ENCODE data around the gene HSDL1.
A peak's percentile ranks its signal among the peaks of the same experiment; 100 is the strongest.
"Not testable (repeated sequence)": the region's sequence is repeated elsewhere in the genome, so short reads cannot be mapped to it uniquely, and the experiment has no call there.

HSDL1 gene

GRCh38 chr16:84138824-84139627 is 6.0 kb downstream of the HSDL1 start:
- DNase-seq (ENCODE audit: low read depth): no peak

GRCh38 chr16:84138500-84138823 is 6.5 kb downstream of the HSDL1 start:
- DNase-seq (ENCODE audit: low read depth): no peak

DNA sequence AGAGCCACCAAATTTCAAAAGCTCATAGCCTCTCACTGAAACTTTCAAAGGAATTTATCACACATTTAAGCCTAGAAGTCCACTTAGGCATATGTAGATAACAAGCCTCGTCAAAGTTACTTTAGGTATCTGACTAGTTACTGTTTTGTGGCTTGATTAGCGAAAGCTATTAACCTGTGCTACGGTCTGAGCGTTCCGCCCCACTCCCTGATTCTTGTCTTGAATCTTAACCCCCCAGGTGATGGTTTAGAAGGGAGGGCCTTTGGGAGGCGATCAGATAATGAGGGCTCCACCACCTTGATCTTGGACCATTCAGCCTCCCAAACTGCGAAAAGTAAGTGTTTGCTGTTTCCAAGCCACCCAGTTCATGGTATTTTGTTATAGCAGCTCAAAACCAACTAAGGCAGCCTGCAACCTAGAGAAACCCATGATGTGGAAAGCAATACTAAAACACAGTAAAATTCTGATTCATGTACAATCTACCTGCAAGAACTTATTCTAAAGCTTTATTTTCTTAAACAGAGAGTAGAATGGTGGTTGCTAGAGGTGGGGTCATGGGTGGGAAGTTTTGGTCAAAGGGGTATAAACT is 7.1 kb downstream of the HSDL1 start:
- no peak for DNase-seq (ENCODE audit: low read depth)

DNA sequence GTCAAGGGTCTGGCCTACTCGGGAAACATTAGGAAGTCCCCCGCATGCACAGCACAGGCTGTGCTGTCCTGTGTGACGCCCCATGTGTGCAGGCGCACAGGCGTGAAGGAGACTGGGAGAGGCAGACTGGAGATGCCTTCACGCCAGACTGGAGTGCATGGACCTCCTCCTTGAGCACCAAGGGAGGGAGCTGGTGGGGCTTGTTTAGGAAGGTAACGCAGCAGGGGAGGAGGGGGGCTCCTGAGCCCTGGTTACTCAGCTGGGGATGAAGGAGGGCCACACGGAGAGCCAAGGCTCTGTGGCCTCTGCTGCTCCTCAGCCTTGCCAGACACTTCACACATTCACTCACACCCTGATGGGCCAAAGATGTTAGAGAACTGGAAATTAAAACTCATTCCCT is 7.7 kb downstream of the HSDL1 start:
- DNase-seq (ENCODE audit: low read depth): no peak

DNA sequence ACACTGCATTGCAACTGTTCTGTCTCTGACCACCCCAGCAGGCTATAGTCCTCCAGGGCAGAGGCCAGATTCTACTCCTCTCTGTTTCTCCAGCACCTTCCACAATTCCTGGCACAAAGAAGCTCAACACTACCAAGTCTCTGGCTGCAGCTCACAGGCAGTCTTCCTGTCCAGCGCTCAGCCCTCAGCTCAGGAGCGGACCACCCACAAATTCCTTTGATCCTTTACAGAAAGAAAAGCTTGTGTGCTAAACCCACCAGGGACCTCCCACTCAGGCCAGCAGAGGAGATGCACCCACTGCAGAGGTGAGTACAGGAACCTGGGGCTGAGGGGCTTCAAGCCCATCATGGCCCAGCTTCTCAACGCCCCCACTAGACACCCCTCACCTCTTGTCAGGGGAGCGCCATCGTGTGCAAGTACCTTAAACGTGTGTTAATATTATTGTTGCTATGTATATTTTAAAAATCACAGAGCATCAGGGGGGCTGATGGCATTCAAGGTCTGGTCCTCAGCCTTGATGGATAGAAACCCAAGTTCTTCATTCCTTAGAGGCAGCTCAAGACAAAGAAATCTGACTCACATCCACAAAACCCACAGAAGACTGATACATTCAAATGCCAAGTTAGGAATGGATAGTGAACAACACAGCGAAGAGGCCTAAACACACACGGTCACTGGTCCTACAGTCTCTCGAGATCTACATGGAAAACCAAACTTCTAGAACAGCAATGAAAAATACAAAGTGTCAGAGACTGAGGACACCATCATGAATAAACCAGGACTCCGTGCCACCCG is 8.4 kb downstream of the HSDL1 start:
- DNase-seq (ENCODE audit: low read depth): no peak

DNA sequence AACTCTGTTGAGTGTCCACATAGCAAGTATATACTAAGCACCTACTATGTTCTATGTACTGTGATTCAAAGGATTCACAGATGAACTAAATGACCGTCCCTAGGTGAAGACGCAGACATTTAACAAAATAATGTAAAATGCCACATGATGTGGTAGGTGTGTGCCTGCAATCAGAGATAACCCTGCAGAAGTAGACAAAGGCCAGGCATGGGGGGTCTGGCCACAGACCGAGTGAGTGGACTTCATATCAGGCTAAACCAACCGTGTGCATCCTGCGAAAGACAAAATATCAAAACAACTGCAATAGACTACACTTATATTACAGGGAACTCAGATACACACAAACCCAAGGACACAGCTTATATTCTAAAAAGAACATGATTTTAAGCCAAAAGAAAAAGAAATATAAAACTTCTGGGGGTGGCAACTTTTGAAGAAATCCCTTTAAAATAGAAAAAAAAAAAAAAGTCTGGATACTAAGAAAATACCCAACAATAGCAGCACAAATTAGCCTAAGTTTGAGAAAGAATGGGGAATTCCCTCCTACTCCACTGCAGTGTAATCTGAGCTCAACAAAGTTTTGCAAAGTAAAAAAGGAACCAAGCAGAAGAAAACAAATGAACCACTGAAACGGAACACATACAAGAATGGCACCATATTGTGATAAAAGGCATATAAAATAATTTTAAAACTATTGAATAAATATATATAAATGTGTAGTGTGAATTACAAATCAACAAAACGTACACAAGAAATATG is 12.3 kb downstream of the HSDL1 start:
- DNase-seq (ENCODE audit: low read depth): no peak

DNA sequence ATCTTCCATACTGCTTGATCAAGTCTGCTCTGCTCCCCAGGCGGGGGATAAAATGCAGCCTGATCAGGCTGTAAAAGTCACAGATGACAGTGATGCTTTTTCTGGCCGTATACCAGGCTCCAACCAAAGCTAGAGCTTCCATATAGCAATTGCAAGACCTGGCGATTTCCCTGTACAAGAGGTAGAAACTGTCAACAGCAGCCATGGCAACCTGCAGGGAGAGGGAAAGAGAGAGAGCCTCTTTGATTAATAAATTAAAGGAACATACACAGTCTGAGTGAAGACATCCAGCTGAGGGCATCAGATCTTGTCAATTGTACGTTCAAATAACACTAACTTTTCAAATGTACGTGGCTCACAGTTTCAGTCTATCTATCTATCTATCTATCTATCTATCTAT is 13.9 kb downstream of the HSDL1 start:
- no peak for DNase-seq (ENCODE audit: low read depth)

DNA sequence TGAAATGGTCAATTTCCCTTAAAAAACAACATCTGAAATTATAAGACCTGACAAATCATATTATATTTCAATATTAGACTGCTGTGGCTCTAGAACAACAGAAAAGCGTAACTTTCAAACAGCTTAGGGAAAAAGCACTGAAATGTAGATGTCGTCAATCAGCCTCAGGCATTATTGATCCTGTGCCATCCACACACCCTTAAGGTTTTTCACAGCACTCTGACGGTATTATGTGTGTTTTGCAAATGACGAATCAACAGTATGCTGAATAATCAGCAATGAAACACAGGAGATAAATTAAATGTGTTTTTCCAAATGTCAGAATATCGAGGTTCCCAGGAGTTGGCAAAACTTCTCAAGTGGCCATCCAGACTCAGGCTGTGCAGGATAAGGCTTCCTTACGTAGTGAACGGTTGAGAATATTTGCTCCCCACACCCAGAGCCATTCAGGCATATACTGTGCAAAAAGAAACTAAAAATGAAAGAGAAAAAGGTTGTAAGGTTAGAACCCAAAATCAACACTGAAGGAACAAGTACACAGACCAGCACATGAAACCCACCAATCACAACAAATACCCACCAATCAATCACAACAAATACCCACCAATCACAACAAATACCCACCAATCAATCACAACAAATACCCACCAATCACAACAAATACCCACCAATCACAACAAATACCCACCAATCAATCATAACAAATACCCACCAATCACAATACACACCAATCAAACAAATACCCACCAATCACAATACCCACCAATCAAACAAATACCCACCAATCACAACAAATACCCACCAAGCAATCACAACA is 20.5 kb downstream of the HSDL1 start:
- DNase-seq (ENCODE audit: low read depth): no peak

- DNase-seq (ENCODE audit: low read depth): no peak
These were observed 24.0 kb downstream of the HSDL1 start for GRCh38 chr16:84121007-84121406.

GRCh38 chr16:84120023-84120422 is 25.0 kb downstream of the HSDL1 start:
- DNase-seq (ENCODE audit: low read depth): no peak

DNA sequence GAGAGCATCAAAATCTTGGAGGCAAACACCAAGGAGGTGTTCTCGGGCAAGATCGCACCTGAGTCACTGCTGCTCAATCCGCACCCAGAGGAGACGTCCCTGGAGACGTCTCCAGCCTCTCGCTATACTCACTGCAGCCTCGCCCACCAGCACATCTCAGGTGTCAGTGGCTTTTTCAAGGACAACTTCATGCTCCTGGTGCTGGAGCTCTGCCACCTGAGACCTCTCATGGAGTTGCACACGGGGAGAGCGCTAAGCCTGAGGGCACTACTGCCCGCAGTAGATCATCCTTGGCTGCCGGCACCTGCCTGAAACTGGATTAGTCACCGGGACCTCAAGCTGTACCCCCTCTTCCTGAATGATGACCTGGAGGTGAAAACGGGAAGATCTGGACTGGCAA is 25.6 kb downstream of the HSDL1 start:
- no peak for DNase-seq (ENCODE audit: low read depth)

DNA sequence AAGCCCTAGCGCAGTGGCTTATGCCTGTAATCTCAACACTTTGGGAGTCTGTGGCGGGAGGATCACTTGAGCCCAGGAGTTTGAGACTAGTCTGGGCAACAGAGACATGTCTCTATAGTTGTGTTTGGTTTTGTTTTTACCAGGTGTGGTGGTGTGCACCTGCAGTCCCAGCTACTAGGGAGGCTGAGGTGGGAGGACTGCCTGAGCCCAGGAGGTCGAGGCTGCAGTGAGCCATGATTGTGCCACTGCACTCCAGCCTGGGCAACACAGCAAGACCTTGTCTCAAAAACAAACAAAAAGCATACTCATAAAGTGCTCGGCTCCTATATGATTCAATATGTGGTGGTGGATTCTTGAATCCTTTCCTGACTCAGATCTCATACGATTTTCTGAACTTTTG is 26.7 kb downstream of the HSDL1 start:
- not testable (repeated sequence) for DNase-seq (ENCODE audit: low read depth)

DNA sequence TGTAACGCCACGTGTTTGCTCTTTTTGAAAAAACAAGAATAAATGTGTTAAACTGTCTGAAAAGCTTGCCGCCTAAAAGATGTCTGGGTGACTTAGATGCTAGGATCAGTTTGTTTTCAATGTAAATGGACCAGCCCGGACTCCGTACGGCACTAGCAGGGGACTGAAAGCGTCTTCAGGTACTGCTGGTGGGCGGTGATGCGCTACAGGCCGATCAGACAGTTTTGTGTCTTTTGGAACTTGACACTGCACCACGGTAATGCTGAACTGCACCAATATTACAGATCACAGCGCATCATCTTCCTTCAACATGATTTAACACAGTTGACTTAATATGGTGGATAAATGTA is 27.5 kb downstream of the HSDL1 start:
- no peak for DNase-seq (ENCODE audit: low read depth)

GRCh38 chr16:84116720-84117493 is 28.1 kb downstream of the HSDL1 start, which contains the start of gene MBTPS1:
Gene MBTPS1, minus strand, starts transcription at chr16:84116942. Its CDS starts 15,159 bp downstream, at chr16:84101783.
- peak; percentile 97 for DNase-seq (ENCODE audit: low read depth)

DNA sequence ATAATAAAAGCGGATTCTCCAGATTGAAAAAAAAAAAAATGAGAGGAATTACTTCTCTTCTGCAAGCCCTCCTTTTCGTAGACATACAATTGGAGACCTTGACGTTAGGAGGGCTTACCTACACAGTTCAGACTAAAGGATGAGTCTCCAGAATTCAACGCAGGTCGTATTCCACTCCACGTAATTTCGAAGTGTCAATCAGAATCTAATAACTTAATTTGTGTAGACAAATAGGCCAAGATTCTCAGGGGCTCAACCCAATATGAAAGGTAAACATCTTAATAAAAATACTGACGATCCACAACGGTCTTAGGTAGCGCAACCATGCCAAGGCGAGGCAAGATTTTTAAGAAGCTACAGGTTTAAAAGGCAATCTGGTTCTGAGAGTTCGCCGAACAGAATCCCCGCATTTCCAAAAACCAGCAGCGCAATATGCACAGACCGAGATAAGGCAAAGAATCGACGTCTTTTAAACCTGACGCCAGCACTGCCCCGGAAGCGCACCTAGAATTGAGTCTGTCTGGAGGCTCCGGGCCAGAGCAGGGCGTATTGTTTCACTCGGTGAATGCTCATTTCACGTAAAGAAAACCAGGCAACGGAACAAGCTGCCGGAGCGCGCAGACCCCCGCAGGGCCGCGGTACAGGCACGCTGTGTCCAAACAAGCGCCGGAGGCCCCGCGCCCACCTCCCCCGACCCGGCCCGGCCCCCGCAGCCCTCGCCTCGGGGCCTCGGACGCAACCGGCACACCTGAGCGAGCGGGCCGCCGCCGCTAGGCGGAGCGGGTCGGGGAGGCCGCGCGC is 28.9 kb downstream of the HSDL1 start:
- no peak for DNase-seq (ENCODE audit: low read depth)

- not testable (repeated sequence) for DNase-seq (ENCODE audit: low read depth)
These were observed 33.0 kb downstream of the HSDL1 start for GRCh38 chr16:84111949-84112348.

GRCh38 chr16:84111525-84111924 is 33.5 kb downstream of the HSDL1 start:
- no peak for DNase-seq (ENCODE audit: low read depth)

- DNase-seq (ENCODE audit: low read depth): no peak
These were observed 34.5 kb downstream of the HSDL1 start for GRCh38 chr16:84110527-84110926.

DNA sequence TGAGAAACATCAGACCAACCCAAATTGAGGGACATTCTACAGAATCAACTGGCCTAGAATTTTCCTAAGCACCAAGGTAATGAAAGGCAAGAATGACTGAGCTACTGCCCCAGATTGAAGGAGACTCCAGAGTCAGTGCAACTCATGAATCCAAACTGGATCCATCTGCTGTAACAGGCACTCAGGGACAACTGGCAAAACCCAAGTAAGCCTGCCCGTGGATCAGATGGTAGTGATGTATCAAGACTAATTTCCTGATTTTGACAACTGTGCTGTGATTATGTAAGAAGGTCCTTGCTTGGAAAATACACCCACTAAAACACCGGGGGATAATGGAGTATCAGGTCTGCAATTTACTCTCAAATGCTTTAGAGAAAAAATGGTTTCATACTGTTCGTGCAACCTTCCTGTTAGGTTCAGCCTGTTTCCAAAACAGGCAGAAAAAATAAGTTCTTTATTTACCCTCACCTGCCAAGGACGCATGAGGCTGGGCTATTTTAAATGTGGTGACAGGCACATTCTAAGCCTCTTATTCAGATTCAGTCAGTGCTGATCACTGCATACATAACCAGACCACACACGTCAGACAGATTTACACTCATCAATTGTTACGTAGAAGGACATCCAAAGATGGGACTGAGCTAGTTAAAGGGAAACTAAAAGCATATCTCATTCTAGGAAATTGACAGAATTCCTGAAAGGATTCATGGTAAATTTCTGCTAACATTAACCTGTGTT is 35.2 kb downstream of the HSDL1 start:
- no peak for DNase-seq (ENCODE audit: low read depth)

Data from GM04504 (cell line).